Gastroesophageal sphincter (tissue), 3 donors: ENCODE data around the gene STAU1.

Experiments used
- CTCF ChIP-seq, 4 experiments: fragments of 200-600 bp in 2 of 4; fragments of 450-650 bp in 2 of 4; sonication (generic) in 1 of 4; IDR thresholded peaks; one replicate each; pipeline ENCODE4 v1.5.1; 2017 to 2019; ENCODE audit warnings: antibody characterized with exemption in 4 of 4, mild to moderate bottlenecking in 2 of 4, moderate library complexity in 2 of 4
- POLR2A ChIP-seq, 2 donors: fragments of 450-650 bp; IDR thresholded peaks; one replicate each; pipeline ENCODE4 v1.6.1; 2017; ENCODE audit warnings: antibody characterized with exemption in 2 of 2, mild to moderate bottlenecking in 2 of 2, moderate library complexity in 1 of 2
- POLR2AphosphoS5 ChIP-seq: sonication (generic); formaldehyde crosslinking; IDR thresholded peaks from one replicate; pipeline ENCODE4 v1.6.1; 2017; ENCODE audit warnings: antibody characterized with exemption

- TF ChIP-seq CTCF (IDR thresholded peaks at IDR 0.05) (no peak), POLR2AphosphoS5 (no peak), POLR2A (IDR thresholded peaks at IDR 0.05) (no peak)
Measured at GRCh38 chr20:49233226-49233625, 45.1 kb upstream of the STAU1 start.
